ENCODE data around the gene CAP2. TPM values are rescaled to one million over a fixed set of nuclear protein-coding genes. Genes with fewer than 3 reads are reported as not detected.

The CAP2 gene
- total and polyA plus RNA-seq, 2 experiments from 2014 or later: 6.7 to 9.1 TPM

DNA sequence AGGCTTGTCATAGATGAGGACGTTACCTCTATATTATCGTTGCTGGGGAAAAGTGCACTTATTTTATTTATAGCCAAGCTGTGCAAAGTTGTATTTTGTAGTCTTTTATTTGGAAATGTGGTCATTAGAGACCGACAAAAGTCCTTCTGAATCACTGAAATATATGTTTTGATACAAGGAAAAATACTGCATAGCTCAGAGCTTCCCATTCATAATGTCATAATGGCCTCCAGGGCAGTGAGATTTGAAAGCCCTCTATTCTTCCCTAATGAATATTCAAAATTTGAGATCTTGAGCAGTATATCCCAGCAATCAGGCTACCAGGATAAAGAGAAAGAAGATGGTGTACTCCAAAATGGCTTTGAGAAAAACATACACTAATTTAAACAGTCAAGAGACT is 64.6 kb downstream of the CAP2 start:
- Histone ChIP-seq H3K27me3 (ENCODE audit: insufficient read depth) (no peaks in the 10 kb centered on the region), H3K4me1 (ENCODE audit: insufficient read depth) (0 out of 2 replicates have a peak, but pooled peaks cover 6% of the 10 kb centered on the region), H3K79me2 (replicated peaks; ENCODE audit: insufficient read depth) (no peaks in the 10 kb centered on the region), H3K36me3 (ENCODE audit: insufficient read depth) (no peaks in the 10 kb centered on the region), H3K4me2 (no peak overlapping the region), H3F3A (replicated peaks; ENCODE audit: low read depth) (no peaks in the 10 kb centered on the region), H4K20me1 (replicated peaks; ENCODE audit: insufficient read depth) (no peaks in the 10 kb centered on the region), H2AFZ (no peak overlapping the region), H3K9me2 (ENCODE audit: insufficient read depth) (no peaks in the 10 kb centered on the region), H3K27ac (ENCODE audit: low read depth) (no peak overlapping the region), H3K4me3 (no peak overlapping the region)
- H3K4me1 Mint-ChIP-seq: peaks cover 11% of the 10 kb centered on the region; the same call in 2 of the 3 replicates
- H3K4me3 Mint-ChIP-seq: no peak overlapping the region
- no peak overlapping the region for H3K27ac Mint-ChIP-seq
- H3K27me3 Mint-ChIP-seq (ENCODE audit: insufficient read depth, low read depth, poor library complexity): no peaks in the 10 kb centered on the region
- TF ChIP-seq ZNF114 (CRISPR knock-in tag; IDR thresholded peaks at IDR 0.05) (no peak), STAT1 (IDR thresholded peaks at IDR 0.05; ENCODE audit: unreplicated experiment) (no peak), JUNB (IDR thresholded peaks at IDR 0.05; ENCODE audit: unreplicated experiment) (no peak), NANOG (IDR thresholded peaks at IDR 0.05; ENCODE audit: borderline replicate concordance) (no peak), ZNF331 (CRISPR knock-in tag; IDR thresholded peaks at IDR 0.05; ENCODE audit: low read depth) (no peak), EZH2phosphoT487 (IDR thresholded peaks at IDR 0.05; ENCODE audit: unreplicated experiment) (no peak), EZH2 (IDR thresholded peaks at IDR 0.05; ENCODE audit: low read depth, unreplicated experiment) (no peak), POLR2AphosphoS5 (IDR thresholded peaks at IDR 0.05; ENCODE audit: low read depth) (no peak), CREB1 (CRISPR knock-in tag; IDR thresholded peaks at IDR 0.05; ENCODE audit: low read depth) (no peak)
- TF ChIP-seq, protein P1, sequence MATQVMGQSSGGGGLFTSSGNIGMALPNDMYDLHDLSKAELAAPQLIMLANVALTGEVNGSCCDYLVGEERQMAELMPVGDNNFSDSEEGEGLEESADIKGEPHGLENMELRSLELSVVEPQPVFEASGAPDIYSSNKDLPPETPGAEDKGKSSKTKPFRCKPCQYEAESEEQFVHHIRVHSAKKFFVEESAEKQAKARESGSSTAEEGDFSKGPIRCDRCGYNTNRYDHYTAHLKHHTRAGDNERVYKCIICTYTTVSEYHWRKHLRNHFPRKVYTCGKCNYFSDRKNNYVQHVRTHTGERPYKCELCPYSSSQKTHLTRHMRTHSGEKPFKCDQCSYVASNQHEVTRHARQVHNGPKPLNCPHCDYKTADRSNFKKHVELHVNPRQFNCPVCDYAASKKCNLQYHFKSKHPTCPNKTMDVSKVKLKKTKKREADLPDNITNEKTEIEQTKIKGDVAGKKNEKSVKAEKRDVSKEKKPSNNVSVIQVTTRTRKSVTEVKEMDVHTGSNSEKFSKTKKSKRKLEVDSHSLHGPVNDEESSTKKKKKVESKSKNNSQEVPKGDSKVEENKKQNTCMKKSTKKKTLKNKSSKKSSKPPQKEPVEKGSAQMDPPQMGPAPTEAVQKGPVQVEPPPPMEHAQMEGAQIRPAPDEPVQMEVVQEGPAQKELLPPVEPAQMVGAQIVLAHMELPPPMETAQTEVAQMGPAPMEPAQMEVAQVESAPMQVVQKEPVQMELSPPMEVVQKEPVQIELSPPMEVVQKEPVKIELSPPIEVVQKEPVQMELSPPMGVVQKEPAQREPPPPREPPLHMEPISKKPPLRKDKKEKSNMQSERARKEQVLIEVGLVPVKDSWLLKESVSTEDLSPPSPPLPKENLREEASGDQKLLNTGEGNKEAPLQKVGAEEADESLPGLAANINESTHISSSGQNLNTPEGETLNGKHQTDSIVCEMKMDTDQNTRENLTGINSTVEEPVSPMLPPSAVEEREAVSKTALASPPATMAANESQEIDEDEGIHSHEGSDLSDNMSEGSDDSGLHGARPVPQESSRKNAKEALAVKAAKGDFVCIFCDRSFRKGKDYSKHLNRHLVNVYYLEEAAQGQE (IDR thresholded peaks at IDR 0.05; ENCODE audit: unreplicated experiment): no peak
- TF ChIP-seq, protein P2, sequence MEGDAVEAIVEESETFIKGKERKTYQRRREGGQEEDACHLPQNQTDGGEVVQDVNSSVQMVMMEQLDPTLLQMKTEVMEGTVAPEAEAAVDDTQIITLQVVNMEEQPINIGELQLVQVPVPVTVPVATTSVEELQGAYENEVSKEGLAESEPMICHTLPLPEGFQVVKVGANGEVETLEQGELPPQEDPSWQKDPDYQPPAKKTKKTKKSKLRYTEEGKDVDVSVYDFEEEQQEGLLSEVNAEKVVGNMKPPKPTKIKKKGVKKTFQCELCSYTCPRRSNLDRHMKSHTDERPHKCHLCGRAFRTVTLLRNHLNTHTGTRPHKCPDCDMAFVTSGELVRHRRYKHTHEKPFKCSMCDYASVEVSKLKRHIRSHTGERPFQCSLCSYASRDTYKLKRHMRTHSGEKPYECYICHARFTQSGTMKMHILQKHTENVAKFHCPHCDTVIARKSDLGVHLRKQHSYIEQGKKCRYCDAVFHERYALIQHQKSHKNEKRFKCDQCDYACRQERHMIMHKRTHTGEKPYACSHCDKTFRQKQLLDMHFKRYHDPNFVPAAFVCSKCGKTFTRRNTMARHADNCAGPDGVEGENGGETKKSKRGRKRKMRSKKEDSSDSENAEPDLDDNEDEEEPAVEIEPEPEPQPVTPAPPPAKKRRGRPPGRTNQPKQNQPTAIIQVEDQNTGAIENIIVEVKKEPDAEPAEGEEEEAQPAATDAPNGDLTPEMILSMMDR (conservative IDR thresholded peaks at IDR 0.05; ENCODE audit: low read depth in 2 of 2): no peak
- TF ChIP-seq, protein P3, sequence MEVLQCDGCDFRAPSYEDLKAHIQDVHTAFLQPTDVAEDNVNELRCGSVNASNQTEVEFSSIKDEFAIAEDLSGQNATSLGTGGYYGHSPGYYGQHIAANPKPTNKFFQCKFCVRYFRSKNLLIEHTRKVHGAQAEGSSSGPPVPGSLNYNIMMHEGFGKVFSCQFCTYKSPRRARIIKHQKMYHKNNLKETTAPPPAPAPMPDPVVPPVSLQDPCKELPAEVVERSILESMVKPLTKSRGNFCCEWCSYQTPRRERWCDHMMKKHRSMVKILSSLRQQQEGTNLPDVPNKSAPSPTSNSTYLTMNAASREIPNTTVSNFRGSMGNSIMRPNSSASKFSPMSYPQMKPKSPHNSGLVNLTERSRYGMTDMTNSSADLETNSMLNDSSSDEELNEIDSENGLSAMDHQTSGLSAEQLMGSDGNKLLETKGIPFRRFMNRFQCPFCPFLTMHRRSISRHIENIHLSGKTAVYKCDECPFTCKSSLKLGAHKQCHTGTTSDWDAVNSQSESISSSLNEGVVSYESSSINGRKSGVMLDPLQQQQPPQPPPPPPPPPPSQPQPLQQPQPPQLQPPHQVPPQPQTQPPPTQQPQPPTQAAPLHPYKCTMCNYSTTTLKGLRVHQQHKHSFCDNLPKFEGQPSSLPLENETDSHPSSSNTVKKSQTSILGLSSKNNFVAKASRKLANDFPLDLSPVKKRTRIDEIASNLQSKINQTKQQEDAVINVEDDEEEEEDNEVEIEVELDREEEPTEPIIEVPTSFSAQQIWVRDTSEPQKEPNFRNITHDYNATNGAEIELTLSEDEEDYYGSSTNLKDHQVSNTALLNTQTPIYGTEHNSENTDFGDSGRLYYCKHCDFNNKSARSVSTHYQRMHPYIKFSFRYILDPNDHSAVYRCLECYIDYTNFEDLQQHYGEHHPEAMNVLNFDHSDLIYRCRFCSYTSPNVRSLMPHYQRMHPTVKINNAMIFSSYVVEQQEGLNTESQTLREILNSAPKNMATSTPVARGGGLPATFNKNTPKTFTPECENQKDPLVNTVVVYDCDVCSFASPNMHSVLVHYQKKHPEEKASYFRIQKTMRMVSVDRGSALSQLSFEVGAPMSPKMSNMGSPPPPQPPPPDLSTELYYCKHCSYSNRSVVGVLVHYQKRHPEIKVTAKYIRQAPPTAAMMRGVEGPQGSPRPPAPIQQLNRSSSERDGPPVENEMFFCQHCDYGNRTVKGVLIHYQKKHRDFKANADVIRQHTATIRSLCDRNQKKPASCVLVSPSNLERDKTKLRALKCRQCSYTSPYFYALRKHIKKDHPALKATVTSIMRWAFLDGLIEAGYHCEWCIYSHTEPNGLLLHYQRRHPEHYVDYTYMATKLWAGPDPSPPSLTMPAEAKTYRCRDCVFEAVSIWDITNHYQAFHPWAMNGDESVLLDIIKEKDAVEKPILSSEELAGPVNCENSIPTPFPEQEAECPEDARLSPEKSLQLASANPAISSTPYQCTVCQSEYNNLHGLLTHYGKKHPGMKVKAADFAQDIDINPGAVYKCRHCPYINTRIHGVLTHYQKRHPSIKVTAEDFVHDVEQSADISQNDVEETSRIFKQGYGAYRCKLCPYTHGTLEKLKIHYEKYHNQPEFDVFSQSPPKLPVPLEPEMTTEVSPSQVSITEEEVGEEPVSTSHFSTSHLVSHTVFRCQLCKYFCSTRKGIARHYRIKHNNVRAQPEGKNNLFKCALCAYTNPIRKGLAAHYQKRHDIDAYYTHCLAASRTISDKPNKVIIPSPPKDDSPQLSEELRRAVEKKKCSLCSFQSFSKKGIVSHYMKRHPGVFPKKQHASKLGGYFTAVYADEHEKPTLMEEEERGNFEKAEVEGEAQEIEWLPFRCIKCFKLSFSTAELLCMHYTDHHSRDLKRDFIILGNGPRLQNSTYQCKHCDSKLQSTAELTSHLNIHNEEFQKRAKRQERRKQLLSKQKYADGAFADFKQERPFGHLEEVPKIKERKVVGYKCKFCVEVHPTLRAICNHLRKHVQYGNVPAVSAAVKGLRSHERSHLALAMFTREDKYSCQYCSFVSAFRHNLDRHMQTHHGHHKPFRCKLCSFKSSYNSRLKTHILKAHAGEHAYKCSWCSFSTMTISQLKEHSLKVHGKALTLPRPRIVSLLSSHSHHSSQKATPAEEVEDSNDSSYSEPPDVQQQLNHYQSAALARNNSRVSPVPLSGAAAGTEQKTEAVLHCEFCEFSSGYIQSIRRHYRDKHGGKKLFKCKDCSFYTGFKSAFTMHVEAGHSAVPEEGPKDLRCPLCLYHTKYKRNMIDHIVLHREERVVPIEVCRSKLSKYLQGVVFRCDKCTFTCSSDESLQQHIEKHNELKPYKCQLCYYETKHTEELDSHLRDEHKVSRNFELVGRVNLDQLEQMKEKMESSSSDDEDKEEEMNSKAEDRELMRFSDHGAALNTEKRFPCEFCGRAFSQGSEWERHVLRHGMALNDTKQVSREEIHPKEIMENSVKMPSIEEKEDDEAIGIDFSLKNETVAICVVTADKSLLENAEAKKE (CRISPR knock-in tag; IDR thresholded peaks at IDR 0.05): no peak
- TF ChIP-seq, protein P4, sequence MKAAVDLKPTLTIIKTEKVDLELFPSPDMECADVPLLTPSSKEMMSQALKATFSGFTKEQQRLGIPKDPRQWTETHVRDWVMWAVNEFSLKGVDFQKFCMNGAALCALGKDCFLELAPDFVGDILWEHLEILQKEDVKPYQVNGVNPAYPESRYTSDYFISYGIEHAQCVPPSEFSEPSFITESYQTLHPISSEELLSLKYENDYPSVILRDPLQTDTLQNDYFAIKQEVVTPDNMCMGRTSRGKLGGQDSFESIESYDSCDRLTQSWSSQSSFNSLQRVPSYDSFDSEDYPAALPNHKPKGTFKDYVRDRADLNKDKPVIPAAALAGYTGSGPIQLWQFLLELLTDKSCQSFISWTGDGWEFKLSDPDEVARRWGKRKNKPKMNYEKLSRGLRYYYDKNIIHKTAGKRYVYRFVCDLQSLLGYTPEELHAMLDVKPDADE (IDR thresholded peaks at IDR 0.05): no peak
- no peak for DNase-seq (ENCODE audit: low spot score)
- ATAC-seq: no peak
- H3K9me3 Mint-ChIP-seq: no peaks in the 10 kb centered on the region
- no peaks in the 10 kb centered on the region; the same call in 2 of the 3 replicates for H3K36me3 Mint-ChIP-seq (ENCODE audit: low read depth)

Measured in GM23338 (cell line).